ENCODE data around the gene NT5M.
"Not testable (repeated sequence)": the region's sequence is repeated elsewhere in the genome, so short reads cannot be mapped to it uniquely, and the experiment has no call there.

The NT5M gene

DNA sequence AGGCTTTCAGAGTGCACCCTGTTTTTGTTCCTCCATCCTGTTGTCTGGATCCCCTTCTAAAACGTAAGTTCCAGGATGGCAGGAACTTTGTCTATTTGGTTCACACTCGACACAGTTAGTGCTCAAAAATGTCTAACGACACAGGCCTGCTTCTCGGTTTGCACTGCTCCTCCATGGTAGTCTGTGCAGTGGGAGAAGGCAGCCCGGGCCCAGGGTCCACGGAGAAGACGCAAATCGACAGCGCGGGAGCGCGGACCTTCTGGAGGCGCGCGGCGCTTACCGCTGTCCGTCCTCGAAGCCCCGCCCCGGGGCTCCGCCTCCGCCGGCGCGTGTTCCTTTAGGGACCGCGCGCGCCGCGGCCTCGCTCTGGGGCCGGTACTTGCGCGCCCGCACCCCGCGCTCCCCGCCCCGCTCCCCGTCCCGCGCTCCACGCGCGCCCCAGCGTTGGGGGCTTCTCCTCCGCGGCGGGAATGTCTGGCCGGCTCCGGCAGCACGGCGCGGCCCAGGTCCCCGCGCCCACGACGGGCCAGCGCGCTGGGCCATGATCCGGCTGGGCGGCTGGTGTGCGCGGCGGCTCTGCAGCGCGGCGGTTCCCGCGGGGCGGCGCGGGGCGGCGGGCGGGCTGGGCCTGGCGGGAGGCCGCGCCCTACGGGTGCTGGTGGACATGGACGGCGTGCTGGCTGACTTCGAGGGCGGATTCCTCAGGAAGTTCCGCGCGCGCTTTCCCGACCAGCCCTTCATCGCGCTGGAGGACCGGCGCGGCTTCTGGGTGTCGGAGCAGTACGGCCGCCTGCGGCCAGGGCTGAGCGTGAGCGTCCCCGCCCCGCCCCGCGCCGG, at the start of gene NT5M:
Gene NT5M (plus strand): TSS at position 364 of the 837 bp plus-strand sequence. CDS start 178 bp downstream, at position 542.
- DNase-seq = peak; percentile 59

DNA sequence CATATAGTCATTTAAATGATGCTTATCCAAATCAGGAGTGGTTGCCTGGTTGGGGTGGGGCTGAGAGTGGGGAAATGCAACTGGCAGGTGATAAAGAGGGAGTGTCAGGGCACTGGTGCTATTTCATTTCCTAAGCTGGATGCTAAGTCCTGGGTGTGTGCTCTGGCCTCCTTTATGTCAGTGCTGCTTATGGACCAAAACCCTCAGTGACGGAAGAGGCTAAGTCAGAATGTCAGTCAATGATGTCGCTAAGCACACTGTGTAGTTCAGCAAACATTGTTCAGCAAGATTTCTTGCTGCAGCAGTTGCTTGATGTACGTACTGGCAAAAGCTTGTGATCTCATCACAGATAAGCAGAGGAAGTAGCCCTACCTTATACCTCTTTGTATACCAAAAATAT, 49.8 kb upstream of the NT5M start:
- DNase-seq = no peak

DNA sequence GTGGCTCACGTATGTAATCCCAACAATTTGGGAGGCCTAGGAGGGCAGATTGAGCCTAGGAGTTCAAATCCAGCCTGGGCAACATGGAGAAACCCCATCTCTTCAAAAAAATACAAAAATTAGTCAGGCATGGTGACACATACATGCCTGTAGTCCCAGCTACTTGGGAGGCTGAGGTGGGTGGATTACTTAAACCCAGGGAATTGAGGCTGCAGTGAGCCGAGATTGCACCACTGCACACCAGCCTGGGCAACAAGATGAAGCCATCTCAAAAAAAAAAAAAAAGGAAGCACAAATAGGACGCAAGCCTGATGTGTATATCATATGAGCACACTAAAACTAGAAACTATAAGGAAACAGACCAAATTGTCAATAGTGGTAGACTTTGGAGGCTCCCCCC, 49.1 kb upstream of the NT5M start:
- DNase-seq = no peak

DNA sequence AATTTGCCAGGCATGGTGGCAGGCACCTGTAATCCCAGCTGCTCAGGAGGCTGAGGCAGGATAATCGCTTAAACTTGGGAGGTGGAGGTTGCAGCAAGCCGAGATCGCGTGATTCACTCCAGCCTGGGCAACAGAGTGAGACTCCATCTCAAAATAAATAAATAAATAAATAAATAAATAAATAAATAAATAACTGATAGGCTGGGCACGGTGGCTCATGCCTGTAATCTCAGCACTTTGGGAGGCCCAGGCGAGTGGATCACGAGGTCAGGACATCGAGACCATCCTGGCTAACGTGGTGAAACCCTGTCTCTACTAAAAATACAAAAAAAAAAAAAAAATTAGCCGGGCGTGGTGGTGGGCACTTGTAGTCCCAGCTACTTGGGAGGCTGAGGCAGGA, 47.5 kb upstream of the NT5M start:
- not testable (repeated sequence) for DNase-seq

DNA sequence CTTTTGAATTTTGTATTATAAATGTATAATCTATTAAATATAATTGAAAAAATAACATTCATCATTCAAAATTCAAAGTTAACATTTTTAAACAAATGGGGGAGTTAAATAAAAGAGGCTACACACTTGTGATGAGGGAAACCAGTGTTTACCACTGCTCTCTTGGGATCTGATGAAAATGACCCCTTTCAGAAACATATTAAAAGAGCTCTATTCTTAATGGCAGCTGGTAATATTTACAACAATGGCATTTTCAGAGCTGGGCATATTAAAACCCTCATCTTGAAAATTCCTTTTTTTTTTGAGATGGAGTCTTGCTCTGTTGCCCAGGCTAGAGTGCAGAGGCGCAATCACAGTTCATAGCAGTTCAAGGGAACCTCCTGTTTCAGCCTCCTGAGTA, 46.9 kb upstream of the NT5M start:
- DNase-seq = no peak

DNA sequence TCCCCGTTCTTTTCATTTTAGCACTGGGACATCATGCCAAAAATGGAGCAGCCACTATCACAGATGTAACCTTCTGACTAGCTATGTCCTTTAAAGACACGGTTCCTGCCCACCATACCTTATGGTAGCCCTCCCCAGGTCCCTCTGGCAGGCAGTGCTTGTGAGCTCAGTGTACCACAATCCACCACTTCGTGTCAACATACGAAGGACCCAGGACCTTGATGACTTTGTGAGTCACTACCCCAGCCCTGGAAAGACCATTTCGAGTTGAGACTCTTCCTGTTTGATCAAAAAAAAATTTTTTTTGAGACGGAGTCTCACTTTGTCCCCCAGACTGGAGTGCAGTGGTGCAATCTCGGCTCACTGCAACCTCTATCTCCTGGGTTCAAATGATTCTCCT, 45.2 kb upstream of the NT5M start:
- DNase-seq = no peak

DNA sequence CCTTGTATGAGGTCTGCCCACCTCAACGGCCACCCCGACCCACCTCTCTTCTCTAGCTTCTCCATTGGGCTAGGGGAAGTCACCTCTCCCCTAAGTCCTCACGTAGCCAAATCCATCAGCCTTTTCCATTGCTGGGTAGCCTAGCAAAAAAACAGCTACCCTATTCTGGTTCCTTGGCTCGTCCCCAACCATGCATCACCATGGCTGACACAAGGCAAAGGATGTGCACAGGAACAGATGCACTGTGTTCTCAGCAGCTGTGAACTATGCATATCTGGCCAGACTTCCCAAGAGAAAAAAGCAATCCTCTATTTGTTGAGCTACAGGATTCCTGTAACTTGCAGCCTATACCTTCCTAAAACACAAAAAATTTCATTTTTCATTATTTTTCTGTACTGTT, 44.2 kb upstream of the NT5M start:
- no peak for DNase-seq

DNA sequence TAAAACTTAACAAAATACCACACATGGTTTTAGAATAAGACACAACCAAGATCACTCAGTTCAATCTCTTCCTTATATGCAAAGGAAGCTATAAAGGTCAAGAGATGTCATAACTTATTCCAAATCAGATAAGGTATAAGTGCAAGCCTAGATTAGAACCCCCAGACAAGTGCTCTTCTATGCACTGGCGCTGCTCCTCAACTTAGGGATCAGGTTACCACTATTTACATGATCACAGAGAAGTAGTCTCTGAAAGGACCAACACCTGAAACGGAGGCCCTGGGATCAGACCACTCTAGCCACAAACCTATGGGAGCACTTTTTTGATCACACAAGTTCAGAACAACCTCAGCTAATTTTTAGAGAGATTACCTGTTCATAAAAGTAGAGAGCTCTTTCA, 38.7 kb upstream of the NT5M start:
- no peak for DNase-seq

DNA sequence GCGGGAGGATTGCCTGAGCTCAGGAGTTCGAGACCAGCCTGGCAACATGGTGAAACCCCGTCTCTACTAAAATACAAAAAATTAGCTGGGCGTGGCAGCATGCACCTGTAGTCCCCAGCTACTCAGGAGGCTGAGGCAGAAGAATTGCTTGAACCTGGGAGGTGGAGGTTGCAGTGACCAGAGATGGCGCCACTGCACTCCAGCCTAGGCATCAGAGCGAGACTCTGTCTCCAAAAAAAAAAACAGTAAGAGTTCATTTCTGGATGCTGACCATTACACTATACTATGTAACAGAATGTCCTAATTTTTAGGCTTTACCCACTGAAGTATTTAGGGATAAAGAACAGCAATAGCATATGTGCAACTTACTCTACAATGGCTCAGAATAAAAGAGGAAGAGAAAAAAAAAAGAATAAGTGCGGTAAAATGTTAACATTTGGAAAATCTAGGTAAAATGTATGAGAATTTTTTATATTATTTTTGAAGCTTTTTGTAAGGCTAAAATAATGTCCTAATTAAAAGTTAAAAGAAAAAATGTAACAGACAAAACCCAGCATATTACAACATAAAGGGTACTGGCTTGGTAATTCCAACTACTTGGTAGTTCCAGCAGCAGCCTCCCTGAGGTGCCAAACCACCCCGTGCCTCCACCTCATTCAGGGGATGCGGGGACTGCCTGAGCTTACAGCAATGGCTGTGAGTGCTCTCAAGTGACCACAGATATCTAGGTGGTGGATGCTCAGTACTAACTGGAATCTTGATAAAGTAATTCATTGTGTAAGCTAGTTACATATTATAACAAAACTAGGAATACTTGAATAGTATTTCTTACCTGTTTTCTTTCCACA, 33.0 kb upstream of the NT5M start:
- peak; percentile 20 for DNase-seq

DNA sequence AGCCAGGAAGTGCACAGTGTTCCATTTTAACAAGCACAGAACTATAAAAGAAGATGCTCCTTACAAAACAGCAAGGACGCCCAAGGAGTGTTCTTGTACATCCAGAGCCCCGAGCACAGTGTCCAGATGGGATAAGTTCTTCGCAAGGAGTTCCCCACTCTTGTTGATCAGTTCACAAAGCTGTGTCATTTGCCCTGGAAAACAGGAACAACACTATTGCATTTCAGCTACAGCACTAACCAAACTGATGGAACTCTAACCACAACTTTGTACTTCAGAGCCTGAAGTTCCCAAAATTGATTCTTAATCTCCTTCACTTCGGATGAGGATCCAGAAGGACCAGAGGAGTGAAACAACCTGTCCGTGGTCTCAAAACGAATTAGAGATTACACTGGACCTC, 27.2 kb upstream of the NT5M start:
- no peak for DNase-seq

DNA sequence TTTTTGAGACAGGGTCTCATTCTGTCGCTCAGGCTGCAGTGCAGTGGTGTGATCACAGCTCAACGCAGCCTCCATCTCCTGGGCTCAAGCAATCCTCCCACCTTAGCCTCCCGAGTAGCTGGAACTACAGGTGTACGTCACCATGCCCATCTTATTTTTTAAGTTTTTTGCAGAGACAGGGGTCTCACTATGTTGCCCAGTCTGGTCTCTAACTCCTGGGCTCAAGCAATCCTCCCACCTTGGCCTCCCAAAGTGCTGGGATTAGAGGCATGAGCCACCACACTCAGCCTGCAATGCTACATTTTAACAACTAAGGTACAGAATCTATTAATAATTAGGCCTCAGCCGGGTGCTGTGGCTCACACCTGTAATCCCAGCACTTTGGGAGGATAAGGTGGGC, 25.7 kb upstream of the NT5M start:
- not testable (repeated sequence) for DNase-seq

DNA sequence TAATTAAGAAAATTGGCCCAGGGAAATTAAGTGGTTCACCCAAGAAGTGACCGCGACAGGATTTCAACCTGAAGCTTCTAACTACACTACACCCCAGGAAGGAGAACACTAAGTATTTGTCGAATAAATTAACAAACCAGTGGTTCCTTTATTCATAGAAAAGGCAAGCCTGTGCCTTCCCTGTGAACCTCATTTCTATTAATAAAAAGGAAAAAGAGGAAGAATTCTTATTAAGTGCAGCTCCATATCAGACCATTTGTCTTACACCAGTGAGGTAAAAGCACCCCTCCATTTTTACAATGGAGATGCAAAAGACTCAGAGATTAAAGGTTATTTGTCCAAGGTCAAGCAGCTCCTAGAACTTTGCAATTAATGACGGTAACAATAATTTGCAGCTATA, 23.9 kb upstream of the NT5M start:
- DNase-seq = no peak

DNA sequence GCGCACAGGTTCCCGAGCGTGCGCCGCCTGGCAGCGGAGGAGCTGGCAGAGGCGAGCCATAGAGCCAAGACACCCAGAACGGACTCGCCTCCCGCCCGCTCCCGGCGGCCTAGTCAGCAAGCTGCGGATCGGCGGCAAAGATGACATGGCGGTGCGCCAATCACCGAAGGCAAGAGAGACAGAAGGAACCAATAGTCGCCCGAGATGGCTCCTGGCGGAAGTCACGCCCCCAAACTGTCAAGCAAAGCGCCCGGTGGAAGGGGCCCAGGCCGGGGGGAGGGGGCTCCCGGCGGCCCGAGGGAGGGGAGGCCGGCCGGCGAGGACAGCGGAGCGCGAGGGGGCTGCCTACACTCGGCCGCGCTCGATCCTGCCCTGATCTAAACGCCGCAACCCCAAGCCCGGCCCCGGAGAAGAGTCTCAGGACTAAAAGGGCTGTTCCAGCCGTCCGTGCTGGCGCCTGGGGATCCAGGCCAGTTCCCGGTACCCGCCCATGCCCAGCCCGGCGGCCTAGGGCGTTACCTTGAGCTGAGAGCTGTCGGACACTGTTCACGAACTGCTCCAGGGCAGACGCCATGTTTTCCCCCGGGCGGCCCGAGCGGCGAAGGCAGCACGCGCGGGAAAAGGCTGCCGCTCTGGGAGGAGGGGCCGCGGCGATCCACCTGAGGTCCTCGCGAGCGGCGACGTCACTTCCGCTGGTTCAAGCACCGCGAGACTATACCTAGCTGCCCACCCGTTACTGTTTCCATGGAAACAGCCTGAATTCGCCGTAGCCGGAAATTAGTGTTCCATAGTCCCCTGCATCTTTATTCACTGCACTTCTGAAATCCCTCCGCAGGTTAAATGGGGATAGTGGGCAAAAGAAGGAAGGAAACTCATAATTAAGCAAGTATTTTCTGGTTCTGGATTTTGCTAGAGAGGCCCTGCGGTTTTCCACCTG, 22.3 kb upstream of the NT5M start, which contains the start of gene COPS3:
Gene COPS3 (minus strand): TSS at position 634 of the 937 bp plus-strand sequence. CDS start 60 bp downstream, at position 574.
- DNase-seq = peak; percentile 98

DNA sequence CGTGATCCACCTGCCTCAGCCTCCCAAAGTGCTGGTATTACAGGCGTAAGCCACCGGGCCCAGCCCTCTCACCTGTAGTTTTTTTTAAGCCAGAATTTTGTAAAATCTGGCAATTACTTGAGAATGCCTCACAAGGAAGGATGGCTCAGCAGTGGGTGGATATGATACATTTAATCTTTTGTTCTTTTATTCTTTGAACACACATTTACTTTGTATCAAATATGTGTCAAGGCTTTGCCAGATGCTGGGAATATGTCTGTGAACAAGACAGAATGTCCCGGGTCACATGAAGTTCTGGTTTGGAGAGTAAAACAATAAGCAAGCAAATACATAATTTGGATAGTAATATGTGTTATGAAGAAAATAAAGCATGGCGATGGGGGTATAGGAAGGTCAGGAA, 17.2 kb upstream of the NT5M start:
- DNase-seq = no peak

DNA sequence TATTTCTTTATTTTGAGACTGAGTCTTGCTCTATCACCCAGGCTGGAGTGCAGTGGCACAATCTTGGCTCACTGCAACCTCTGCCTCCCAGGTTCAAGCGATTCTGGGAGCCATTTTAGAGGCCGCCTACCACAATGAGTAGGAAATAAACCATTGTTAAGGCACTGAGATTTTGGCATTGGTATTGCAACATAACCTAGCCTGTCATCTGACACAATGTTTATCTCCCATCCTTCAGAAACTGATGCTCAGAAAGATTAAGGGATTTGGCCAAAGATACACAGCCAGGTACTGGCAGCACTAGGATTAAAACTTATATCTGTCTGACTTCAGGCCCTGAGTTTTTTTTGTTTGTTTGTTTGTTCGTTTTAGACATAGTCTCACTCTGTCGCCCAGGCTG, 14.1 kb upstream of the NT5M start:
- no peak for DNase-seq

DNA sequence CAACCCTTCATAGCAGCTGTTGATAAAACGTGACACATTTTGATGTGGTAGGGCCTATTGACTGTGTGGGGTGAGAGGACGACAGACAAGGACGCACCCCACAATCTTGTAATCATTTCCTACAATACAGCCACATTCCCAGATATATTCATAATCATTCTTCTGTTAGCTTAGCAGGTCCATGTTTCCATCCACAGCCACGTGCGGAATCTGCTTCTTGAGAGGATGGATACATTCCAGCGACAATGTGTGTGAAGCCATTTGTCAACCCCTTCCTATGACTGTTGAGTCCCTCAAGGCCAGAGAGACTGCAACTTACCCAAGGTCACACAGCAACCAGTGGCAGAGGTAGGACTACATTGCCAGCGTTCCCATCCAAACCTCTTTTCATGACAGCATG, 13.5 kb upstream of the NT5M start:
- DNase-seq = no peak

DNA sequence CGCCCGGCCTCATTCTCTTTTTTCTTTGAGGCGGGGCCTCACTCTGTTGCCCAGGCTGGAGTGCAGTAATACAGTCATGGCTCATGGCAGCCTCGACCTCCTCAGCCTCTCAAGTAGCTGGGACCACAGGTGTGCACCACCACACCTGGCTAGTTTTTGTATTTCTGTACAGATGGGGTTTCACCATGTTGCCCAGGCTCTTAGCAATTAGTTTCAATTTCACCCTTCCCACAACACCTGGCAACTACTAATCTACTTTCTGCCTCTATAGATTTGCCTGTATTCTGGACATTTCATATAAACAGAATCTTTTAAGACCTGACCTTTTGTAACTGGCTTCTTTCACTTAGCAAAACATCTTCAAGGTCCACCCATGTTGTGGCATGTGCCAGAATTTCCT, 8.0 kb upstream of the NT5M start:
- no peak for DNase-seq

DNA sequence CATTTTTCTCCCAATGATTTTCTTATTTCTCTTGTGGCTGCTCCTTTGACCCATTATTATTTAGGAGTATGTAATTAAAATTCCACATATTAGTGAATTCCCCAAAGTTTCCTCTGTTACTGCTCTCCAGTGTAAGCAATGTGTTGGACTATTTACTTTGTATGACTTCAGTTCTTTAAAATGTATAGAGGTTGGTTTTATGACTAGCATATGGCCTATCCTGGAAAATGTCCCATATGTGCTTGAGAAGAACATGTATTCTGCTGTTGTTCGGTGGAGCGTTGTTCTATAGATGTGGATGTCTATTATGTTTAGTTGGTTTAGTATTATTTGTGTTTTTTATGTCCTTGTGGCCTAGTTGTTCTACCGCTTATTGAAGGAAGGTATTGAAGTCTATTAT, 6.0 kb upstream of the NT5M start:
- no peak for DNase-seq

DNA sequence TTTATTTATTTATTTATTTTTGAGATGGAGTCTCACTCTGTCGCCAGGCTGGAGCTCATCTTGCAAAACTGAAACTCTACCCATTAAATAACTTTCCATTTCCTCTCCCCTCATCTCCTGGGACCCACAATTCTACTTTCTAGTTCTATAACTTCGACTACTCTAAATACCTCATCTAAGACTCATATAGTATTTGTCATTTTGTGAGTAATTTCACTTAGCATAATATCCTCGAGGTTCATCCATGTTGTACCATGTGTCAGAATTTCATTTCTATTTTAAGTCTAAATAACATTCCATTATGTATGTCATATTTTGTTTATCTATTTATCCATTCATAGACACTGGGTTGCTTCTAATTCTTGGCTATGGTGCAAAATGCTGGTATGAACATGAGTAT, 5.1 kb upstream of the NT5M start:
- DNase-seq = no peak

DNA sequence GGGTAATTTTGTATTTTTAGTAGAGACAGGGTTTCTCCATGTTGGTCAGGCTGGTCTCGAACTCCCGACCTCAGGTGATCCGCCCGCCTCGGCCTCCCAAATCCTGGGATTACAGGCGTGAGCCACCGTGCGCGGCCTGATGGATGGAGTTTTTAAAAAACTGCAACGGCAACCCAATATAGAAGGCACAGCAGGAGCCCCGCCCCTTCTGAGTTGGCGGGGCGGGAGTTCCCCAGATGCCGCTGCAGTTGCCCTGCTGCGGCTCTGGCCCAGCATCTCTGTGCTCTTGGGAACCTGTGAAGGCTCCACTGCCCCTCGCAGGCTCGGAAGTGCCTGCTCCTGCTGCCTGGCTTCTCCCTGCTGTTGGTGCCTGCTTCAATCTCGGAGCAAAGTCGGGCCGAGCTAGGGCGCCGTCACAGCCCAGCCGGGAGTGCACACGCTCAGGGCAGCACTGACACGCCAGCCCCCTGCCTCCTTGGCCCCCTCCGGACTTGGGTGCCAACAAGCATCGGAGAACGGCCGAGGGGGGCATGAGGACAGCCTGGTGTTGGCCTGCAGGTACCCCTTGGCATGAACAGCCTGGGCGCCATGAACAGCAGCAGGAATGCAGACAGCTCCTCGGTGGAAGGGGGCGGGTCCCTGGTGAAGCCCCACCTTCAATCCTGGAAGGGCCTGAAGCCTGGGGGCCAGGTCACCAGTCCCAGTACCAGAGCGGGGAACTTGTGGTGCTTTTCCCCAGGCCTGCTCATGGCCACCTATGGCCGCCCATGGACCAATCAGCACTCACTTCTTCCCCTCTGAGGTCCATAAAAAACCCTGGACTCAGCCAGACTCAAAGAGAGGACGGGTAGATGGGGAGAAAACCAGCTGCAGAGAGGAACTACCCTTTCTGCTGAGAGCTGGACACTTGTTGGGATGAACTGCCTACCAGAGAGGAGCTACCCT, 2.3 kb upstream of the NT5M start:
- peak; percentile 55 for DNase-seq

DNA sequence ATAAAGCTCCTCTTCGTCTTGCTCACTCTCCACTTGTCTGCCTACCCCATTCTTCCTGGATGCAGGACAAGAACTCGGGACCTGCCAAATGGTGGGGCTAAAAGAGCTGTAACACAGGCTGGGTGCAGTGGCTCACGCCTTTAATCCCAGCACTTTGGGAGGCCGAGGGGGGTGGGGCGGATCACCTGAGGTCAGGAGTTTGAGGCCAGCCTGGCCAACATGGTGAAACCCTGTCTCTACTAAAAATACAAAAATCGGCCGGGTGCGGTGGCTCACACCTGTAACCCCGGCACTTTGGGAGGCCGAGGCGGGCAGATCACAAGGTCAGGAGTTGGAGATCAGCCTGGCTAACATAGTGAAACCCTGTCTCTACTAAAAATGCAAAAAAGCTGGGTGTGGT, 1.5 kb upstream of the NT5M start:
- not testable (repeated sequence) for DNase-seq
